HG02798 (cell line): ENCODE measurements around the gene RAI1.

Source experiments
- ATAC-seq: cut with Tn5 transposase; IDR thresholded peaks from one replicate; pipeline ENCODE4 v1.9.1; 2021; ENCODE audit warnings: mild to moderate bottlenecking; ENCODE audit not compliant: unreplicated experiment, poor library complexity

The RAI1 gene

DNA sequence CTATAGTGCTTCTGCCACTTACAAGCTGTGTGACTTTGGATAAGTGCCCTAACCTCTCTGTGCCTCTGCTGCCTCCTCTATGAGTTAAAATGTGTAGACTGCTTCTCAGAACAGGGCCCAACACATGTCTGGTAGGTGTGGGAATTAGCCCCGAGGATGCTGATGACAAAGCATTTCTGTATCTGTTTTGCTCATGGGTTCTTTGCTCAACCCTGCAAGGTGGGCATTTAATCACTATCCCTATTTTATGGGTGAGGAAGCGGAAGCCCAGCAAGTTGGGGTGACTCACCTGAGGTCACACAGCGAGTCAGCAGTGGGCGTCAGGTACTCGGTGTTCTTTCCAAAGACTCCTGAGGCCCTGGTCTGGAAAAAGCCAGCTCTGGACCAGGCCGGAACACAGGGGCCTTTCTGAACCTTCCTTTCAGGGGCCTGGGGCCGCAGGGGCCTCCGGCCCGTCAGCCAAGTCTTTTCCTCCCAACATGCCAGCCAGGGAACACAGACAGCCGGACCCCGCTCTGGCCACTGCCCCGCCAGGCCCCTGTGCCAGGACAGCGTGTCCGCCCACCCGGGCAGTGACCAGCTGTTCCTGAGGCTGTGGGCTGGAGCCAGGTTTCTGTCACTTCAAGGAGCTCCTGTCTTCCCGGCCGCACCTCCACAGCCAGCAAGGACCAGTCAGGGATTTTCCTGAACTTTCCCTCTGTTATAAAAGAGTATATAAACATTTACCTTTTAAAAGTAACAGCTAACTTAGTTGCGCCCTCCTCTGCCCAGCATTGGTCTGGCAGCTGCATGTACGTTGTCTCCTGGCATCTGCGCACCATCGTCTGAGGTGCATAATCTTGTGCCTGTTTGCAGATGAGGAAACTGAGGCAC is 93.0 kb downstream of the RAI1 start:
- ATAC-seq, result no peak

DNA sequence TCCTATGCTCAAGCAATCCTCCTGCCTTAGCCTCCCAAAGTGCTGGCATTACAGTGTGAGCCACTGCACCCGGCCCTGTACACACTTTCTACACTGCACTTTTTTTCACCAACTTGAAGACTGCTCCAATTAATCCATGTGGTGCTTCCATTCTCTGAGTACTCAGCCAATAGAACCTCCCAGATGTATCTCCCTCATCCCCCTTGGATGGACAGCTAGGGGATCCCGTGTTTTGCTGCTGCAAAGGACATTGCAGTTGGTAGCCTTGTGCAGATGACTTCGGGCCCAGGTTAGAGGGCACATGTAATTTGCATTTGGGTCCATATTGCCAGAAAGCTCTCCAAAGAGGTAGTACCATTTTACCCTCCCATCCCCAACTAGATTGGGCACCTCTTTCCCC is 95.6 kb downstream of the RAI1 start:
- no peak for ATAC-seq

DNA sequence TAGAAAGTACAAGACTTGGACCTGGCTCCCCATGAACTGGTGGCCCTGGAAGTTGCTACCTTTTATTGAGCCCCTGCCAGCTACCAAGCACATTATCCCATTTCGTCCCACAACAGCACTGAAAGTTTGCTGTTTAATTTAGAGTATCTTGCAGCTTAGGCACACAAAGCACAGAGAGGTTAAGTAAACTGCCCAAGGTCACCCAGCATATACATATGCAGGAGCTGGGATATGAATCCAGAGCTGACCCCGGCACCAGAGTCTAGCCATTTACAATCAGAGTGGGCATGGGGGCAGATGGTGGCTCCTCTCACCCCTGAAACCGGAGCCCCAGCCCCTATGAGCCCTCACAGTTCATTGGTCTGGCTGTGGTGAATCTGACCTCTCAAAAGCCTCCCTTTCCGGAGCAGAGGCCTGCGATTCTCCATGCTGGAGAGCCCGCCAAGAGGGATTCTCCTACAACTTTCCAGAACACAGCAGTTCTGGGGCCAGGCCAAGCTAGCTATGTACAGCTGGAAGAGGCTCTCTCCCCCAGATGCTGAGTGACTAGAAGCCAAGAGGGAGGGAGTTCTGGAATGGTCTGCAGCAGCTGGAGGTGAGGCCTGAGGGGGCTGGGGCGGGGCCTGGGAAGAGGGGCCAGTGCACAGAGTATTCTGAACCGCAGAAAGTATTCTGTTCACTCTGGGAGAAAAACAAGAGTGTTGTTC is 97.2 kb downstream of the RAI1 start:
- ATAC-seq, result no peak

DNA sequence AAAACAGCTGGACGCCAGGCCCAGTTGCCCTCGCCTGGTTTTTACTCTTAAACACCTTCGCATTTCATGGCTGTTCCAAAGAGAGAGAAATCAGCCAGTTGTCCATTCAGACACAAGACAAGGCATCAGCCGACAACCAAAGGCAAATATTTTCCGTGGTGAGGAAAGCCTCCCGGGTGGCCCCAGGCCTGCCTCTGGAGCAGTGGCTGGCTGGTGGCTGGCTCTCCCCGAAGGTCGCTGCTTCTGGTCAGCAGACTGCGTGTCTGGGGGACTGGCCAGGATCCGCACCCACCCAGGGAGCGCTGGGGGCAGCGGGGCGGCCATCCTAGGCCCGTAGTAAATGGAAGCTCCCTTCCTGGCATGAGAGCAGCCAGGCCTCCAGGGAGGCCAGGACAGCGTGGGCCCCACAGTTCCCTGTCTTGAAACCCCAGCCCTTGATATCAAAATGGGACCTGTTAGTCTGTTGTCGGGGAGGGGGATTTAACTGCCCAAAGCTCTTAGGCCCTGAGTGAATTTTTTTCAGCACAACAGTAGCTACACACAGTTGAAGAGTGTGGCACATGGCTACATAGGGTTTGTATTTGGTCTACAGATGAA is 97.9 kb downstream of the RAI1 start:
- ATAC-seq, result no peak

DNA sequence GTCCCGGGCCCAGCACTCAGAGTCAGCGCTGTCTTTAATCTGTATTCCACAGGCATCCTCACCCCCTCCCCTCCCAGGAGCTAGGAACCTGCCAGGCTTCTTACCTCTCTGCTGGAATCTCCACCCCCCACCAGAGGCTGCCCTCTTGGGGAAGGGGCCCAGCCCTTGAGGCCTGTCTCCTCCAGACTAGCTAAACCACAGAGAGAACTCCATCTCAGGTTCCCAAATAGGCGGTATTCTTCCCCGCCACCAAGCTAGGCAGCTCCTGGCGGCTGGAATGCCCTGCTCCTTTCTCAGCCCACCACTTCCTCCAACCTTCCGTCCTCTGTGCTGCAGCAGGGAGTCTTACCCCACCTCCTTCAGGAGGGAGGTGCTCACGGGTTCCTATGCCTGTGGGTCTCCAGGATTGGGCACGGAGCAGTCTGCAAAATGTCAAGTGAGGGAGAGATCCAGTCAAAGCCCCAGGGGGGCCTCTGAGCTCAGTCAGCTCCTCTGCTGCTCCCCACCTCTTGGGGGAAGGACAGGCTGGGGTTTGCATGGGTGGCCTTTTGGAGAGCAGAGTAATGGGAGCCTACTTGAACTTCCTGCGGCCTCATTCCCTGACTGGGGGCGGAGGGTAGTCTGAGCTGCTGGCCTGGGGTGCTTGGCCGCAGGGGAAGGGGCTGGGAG is 99.8 kb downstream of the RAI1 start:
- ATAC-seq, result no peak

DNA sequence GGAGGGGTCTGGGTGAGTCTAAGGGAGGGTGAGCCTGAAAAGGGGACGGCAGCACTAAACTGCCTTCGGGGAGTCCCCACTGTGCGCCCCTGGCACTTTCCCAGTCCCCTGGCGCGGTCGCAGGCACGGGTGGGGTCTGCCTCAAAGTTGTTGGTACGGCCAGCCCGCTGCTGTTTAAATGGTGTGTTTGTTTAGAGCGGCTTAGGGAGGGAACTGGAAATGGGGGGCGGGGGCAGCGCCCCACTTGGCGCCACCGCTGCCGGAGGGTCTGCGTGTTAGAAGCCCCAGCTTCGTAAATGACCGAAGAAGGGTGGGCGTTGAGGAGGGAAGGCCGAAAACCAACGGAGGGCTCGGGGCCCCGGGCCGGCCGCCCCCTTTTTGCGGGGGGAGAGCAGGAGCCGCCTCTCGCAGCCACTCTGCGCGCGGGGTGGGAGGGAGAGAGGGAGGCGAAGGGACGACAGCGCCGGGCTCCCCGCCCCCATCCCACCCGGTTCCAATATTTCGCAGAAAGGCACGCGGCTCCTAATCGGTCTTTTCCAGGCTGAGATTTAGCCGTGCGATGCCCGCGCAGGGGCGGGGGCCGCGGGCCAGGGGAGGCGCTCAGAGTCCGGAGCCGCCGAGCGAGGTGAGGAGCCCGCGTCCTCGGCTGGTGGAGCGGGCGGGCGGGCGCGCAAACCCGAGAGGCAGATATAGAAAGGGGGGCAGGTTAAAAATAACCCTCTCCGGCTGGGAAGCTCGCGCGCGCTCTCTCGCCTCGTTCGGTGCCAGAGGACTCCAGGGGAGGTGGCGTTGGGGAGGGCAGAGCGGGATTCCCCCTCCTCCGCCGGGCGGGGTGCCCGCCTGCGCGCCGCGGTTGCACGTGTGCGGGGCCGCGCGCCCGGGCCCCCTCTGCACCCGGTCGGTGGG is 100.6 kb downstream of the RAI1 start:
- no peak for ATAC-seq

DNA sequence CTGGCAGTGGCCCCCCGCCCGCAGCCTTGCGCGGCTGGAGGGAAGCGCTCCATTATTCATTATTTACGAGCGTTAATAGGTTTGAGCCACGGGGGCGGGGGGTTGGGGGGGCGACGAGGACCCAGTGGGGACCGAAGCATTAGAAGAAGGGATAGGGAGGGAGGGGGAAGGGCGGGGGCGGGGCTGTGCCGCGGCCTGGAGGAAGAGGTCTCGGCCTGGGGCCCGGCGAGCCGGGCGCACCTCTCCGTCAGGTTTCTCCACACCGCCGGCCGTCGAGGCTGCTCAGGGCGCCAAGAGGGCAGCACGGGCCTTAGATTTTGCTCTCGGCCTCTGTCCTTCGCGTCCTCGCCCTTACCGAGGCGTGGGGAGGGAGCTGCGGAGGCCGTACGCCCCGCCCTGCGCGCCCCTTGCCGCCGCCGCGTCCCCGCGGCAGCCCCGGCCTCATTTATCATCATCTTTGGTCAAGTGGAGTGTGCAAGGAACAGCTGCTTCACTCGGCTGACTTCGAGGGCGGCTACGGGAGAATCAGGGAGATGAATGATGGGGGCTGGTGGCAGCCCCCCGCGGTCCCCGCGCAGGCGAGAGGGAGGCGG is 101.4 kb downstream of the RAI1 start:
- ATAC-seq, result peak; percentile 9

DNA sequence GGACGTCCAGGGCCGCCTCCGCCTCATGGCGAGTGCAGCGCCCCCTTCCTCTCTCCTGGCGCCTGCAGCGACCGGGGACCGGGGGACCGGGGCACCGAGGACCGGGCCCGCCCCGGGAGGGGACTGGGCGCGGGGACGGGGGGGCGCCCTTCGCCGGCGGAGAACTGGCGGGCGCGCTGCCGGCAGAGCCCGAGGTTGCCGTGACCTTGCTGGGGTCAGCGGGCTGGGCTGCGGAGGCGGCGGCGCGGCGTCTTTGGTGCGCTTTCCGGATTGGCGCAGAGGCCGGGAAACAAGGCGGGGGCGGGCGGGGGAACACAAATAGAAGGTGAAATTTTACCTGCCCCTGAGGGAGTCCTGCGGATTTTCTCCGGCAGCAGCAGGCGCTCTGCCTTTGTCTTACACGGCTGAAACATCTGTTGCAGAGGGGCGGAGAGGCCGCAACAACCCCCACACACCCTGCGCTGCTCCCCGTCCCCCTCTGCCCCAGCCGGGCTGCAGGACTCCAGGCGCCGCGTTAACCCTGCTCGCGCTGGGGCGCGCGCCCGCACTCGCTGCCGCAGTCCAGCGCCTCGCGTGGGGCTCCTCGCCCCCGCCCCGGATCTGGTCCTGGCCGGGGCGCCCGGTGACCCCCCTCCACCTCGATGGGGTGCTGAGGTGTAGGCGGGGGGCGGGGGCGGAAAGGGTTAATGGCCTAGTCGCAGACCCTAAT is 102.0 kb downstream of the RAI1 start:
- ATAC-seq, result peak; percentile 53

DNA sequence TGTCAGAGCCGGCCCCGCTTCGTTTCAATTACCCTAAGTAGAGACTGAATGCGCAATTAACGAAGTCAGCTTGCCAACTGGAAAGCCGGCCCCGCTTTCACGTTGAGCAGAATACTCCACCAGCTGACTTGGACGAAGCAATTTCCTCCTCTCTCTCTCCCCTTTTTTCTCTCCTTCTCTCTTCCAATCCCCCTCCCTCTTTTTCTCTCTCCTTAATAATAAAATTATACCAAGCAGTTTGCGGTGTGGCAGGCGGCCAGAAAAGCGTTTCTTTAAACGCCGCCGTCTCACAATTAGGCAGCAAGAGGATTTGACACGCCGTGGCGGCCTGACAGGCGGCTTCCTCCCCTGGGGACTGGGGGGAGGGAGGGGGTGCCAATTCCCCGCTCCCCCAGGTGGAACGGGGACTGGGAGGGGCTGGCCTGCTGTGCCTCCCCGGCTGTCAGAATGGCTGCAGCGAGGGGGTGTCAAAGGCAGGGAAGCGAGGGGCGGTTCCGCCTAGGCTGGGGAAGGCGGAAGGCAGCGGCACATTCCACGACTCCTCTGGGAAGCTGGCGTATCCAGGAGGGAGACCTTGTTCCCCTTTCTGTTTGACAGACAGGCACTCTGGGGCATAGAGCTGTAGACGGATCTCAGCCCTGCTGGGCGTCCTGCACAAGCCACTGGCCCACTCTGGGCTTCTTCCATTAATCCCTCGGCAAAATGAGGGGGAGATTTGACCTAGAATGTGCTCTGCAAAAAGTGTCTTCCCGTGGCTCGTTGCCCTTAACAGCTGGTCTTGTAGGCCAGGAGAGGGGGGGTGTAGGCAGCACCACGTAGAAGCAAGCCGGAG is 102.8 kb downstream of the RAI1 start:
- no peak for ATAC-seq

DNA sequence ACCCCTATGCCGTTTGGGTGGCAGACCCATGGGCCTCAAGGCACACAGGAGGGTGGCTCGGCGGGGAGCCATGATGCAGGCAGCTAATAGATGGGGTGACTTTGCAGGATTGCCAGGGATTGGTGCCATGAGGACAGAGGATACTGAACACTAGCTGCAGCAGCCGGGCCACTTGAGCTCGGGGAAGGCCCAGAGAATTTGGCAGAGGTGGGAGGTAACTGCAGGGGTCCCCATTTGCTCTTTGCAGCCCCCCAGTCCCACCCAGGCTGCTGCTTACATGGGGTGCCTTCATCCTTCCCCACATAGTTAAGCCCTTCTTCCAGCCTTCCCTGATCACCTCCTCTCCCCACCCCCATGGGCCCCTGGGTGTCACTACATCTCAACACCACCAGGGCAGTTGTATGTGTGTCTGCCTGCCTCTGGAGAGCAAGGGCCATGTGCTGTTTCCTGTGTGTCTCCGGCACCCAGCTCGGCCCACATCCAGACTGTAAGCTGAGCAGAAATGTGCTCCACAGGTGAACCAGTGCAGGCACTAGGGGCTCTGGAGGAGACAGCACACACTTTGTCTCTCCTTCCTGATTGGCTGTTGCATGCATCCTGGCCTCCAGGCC is 103.5 kb downstream of the RAI1 start:
- no peak for ATAC-seq

DNA sequence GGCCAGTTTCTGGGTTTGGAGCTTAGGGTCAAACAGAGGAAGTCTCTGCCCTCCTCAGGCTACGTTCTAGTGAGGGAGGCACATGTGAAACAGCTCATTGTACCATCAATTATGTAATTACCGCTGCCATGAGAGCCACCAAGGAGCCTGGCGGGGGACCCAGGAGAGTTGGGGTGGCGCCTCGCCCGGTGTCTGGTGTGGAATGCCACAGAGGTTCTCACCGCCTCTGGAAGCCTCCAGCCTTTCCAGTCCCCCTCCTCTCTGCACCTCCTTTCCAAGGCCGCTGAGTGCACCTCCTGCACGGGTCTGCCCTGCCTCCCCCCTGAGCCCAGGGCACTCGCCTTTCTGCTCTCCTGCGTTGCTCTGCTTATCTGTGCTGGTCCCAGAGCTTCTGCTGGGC is 104.1 kb downstream of the RAI1 start:
- no peak for ATAC-seq

DNA sequence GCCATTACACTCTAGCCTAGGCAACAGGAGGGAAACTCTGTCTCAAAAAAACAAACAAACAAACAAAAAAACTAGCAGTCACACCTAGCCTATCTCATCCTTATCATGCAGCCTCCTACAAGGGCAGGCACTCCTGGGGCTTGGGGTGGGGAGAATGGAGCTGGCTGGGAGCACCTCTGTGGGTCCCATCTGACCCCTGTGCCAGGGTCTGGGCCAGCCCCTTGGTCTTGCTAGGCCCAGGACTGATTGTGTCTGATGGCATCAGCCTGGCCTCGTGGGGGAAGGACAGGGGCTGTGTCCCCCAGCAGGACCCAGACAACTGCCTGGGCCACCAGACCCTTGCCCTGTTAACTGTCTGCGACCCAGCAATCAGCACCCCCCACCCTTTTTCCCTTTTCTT is 105.7 kb downstream of the RAI1 start:
- ATAC-seq, result no peak

DNA sequence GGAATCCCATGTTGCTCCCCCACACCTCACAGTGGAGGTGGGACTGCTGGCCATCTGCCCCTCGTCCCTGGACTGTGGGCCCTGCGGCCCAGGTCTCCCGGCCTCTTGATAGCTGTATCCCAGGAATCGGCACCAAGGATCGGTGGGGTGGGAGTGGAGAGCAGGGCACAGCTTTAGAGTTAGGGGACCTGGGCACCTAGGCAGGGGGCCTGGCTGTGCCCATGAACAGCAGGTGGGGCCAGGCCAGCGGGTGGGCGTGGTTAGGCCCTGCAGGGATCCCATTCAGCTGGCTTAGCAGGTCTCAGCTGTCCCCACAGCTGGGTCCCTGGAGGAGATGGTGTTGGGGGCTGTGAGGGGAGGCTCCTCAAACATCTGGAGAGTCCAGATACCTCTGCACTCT is 106.3 kb downstream of the RAI1 start:
- no peak for ATAC-seq

DNA sequence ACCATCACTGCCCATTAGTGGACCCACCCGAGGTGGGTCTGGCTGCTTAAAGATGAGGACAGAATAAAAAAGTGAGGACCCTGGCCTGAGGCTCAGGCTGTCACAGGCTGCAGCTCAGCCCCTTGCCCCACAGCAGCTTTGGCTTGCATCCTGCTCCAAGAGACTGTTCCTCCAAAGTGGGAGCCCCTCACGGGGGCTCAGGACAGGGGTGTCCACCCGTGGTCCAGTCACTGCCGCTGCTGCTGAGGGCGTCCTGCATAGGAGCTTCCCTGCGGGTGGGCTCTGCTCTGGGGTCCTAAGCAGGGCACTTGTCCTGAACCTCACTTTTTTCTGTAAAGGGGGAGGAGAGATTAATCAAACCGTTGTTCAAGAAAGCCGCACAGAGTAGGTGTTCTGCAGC is 107.7 kb downstream of the RAI1 start:
- no peak for ATAC-seq

DNA sequence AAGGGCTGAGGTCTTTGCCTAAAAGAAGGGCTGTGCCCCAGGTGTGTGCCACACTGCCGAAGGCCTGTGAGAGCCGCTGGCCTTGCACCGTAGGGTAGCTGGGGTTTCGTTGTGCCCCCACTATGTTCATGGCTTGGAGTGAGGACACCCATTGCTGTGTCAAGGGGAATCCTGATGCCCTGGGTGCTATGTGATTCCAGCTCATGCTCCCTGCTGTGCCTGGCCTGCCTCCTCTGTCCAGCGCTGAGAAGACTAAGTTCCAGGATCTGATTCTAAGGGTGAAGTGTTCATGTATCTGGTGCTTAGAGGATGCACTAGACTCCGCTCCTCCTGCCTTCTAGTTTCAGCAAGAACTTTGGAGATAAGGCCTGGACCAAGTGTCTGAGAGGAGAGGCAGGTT is 108.2 kb downstream of the RAI1 start:
- no peak for ATAC-seq

DNA sequence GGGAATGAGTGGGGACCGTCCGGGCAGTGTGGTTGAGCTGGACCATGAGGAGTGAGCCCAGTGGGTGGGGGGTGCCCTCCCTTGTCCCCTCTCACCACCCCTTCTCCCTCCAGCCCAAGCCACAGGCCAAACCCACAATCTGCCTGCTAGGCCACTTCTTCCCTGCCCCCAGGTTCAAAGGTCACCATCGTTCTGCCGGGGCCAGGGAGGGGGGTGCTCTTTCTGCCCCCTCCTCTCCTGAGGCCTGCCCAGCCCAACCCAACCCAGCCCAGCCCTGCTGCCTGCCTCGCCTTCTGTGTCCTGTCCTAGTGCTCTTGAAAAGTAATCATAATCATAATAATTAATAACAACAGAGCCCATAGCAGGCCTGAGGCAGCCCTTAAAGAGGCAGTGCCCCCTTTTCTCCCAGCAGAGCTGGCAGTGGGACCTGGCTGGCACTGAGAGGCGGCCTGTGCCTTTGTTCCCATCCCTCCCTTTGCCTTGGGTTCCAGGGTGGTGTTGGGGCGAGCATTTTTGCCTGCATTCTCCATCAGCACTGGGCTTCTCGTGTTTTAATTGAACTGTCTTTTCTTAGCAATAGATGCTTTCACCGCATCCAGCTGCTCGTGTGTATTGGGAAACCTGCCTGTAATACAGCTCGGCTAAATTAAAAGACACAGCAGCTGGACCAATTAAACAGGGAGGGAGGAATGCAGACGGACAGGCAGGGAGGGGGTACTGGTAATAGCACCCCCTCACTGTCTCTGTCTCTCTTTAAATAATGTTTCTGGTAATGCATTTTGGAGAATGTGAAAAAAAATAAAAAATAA is 108.8 kb downstream of the RAI1 start:
- ATAC-seq, result no peak
